CD4-positive, alpha-beta T cell treated with Interleukin-4 for 4 hours (primary cell): ENCODE measurements around the gene ADORA1.

Source experiments
- DNase-seq: peaks from one replicate; pipeline ENCODE4 v3.0.0-alpha.2; 2020

ADORA1 gene

DNA sequence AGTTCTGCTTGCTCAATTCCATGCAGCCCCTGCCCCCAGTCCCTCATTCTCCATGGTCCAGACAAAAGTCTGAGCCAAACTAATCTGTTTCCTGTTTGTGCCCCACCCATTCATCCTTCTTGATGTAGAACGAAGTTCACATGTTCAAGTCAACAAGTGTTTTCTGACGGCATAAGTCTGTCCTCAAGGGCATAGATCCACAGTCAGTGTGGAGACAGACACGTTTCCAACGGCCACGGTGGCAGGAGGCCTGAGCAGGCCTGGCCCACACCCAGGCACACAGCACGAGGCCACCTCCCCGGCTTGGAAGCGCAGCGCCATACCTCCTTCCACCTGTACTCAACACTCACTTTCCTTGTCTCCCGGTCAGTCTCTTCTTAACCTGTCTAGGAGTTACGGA, 16.1 kb downstream of the ADORA1 start:
- no peak for DNase-seq

DNA sequence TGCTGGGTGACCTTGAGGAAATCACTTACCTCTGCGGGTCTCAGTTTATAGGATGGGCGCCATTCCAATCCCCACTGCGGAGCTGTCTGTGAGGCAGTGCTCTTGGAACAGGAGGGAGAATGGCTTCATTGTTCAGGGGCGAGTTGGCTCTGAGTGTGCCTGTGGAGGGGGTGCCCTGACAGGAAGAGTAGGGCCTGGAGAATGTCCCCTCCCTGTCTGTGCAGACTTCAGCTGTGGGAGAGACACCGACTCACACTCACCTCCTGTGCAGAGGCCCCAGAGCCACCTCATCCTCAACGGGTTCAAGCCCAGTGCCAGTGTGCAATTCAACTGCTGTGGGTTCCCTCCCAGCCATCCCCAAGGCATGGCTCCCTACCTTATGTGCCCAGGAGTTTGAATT, 17.1 kb downstream of the ADORA1 start:
- no peak for DNase-seq

DNA sequence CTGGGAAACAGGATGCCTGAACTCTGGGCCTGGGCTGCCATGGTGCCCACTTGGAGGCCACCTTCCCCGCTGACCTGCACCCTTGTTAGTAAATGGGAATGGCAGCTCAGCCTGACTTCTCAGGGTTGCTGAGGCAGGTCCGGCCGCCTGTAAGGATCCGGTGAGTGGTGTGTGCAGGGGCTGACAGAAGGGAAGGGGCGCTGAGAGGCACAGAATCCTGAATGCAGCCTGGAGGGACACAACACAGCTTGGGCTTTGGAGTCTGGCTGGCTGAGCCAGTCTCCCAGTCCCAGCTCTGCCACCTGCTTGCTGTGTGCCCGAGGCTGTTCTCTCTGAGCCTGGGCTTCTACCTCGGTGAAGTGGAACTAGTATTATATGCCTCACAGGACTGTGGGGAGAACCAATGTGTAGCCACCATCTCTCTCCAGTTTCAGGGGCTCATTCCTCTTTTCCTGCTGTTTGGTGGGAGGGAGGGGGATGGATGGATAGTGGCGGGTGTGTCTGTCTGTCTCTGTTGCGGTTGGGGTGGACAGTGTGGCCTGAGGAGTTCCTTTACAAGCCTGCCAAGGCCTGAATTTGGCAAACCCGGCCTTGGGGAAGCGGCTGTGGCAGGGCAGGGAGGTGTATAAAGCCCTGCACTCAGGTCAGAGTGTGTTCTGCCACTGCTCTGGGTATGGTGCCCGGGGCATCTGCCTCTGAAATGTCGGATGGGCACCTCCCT, 18.0 kb downstream of the ADORA1 start:
- no peak for DNase-seq

DNA sequence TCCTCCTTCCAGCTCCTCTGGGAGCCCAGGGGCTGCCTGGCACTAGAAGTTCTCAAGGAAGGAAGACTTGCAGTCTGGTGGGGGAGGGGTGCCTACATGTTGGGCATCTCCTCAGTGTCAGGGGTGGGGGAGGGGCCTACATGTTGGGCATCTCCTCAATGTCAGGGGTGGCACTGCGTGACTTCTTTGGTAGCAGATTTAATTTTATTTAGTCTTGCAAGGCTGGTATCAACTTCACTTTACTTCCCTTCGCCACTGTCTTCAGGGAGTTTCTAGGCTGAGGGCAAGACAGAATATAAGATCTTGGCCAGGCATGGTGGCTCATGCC, 18.5 kb downstream of the ADORA1 start:
- no peak for DNase-seq

DNA sequence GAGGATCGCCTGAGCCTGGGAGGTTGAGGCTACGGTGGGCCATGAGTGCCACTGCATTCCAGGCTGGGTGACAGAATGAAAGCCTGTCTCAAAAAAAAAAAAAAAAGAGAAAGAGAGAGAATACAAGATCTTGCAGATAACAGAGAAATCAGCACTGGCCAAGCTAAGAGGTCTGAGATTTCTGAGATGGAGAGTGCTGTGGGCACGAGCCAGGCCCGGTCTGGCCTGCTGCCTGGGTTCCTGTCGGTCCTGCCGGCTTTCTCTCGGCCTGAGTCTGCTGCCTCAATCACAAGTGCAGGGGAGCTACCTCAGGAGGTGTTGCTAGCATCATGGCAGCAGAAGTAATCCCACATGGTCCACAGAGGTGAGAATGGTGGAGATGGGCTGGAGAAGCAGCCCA, 19.0 kb downstream of the ADORA1 start:
- no peak for DNase-seq

DNA sequence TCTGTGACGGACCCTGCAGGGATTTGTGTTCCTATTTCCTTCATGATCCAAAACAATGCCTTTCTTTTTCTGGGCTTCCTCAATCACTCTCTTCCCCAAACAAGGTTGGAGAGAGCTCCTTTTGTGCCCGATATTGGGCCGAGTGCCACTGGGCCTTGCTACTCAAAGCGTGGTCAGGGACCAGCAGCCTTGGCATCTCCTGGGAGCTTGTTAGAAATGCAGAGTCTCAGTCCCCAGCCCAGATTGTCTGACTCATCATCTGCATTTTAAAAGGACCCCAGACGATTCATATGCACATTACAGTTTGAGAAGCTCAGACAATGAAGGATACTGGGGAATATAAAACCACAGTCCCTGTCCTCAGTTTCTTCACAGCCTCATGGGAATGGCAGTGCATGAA, 19.9 kb downstream of the ADORA1 start:
- DNase-seq: no peak

DNA sequence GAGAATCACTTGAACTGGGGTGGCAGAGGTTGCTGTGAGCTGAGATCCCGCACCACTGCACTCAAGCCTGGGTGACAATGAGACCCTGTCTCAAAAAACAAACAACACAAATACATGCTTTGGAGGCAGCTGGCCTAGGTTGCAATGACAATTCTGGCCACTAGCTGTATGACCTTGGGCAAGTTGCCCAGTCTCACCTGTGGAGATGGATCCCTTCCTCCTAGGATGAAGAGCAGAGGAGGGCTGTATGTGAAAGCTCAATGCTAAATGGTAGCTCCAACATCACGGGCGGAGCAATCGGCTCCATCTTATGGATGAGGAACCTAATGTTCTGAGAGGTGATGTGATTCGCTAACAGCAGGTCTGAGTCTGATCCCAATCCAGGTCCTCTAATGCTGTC, 20.6 kb downstream of the ADORA1 start:
- DNase-seq: no peak

DNA sequence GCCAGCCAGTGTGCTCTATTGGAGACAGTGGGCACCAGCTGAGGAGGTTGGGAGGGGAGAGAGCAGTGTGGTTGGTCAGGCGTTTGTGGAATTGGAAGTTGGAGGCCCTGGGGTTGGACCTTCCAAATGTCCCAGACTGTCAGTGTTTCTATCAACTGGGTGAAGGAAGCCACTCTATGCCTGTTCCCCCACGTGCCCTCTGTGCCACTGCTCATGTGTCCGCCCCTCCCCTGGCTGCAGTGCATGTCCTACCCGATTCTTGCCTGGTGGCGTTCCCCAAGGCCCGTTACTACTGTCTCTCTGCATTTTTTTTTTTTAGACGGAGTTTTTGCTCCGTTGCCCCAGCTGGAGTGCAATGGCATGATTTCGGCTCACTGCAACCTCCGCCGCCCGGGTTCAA, 21.1 kb downstream of the ADORA1 start:
- DNase-seq: no peak

DNA sequence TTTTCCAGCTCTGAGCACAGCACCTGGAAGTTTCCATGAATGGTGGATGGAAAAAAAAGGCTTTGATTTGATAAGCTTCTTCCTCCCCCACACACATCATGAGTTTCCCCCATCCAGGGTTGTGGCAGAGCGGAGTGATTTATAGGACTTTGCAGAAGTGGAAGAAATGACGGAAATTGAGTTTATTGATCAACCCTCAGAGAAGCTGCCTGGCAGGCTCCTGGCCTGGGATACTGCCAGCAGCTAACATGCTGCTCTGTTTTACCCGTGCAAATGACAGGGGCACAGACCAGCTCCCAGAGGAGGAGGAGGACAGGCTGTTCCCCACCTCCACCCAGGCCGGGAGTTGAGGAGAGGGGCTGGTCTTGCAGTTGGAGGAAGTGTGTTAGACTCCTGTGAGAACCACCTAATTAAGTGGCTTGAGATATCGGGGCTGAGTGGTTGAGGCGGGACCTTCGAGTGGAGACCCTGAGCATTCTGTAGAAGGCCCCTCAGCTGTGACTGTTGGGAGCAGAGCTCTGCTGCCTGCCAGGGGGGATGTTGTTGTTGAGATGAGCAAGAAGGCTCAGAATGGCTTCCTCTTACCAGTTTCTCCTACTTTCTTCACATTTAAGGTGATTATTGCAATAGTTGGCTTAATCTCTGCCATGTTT, 21.8 kb downstream of the ADORA1 start:
- no peak for DNase-seq

DNA sequence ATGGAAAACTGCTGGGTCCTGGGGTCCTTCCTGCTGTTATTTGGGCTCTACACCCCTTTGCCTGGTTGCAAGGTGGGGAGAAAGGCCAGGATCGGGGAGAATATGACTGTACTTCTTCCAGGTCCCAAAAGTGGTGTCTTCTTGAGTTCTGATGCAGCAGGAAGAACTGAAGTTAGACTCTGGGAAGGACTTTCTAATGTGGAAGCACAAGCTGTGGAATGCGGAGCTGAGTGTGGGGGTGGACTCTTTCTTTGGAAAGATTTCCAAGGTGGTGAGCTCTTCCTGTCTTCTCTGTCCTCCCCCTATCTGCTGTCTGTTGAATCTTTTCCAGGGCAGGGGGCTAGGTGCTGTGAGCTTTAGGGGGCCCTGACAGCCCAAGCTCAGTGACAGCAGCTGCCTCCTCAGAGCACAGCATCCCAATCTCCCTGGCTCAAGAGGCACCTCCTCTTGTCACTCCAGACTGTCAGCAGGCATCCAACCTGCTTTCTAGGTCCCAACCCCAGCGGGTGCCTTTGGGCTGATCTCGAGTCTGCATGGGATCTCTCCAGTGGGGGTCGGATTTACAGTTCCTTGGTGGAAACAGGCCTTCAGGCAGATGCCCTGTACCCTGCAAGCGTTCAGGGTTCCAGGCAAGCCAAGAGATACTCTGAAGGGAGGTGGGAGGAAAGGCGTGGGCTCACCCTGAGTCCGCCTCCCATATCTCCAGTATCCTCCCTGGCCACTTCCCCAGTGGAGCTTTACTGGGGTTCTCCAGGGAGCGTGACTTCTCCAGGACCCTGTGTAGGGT, 23.2 kb downstream of the ADORA1 start:
- DNase-seq: no peak

DNA sequence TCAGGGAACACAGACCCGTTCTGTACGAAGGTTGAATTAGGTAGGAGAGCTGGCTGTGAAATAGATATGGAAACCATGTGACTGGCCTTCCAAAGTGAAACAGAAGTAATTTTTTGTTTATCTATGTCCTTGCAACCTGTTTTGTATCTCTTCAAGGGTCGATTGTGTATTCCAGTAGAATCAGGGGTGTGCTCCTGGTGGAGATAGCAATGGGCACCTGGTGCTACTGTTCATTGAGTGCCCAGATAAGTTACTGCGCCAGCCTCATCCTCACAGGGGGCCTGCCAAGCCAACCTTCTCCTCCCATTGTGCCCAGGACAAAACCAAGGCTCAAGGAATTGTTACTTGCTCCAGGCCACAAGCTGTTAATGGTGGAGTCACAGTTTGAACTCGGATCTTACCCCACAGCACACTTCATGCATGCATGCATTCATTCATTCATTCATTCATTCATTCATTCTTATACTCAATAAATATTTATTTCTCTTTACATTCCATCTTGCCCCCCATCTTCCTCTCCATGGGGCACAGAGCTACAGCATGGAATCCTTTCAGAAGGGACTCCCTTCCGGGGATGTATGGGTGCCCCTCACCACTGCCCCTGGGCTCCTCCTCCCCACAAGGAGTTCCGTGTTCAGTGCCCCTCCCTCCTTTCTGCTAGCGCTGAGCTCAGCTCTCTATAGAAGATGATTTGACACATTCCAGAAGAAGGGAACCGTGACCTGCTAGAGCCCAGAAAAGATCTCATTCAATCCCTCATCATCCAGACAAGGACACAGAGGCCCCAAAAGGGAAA, 24.0 kb downstream of the ADORA1 start:
- no peak for DNase-seq

DNA sequence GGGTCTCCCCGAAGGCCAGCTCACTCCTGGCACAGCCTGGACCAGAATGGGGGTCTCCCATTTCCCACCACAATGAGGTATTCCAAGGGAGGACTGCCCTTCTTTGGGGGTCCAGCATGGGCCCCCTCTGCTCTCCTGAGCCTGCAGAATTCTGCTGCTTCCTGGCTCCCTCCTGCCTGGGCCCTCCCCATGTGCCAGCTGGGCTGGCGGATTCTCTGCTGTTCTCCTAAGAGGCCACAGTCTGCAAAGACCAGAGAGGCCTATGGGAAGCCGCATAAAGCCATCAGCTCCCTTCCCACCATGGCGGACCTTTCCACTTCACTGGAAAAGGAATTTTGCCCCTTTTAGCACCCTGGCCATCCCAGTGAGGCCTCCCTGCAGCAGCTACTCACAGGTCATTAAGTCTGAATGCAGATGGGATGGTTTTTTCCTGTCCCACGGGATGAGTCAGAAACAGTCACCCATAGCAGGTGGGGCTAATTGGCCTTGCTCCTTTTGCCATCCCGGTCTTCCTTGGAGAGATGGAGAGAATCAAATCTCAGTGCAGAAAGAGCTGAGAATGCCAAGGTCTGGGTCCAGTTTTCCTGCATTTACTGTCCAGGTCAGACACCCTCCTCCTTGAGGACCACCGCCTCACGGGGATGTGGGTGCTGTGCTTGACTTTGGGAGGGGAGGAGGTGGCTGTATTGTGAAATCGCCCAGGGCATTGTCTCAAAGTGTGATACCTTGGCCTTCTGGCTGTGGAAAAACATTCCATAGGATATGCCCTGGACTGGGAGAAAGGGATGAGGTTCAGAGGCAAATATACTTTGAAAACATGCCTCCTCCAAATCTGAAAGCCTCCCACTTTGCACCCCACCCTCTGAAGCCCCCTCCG, 24.9 kb downstream of the ADORA1 start:
- no peak for DNase-seq

DNA sequence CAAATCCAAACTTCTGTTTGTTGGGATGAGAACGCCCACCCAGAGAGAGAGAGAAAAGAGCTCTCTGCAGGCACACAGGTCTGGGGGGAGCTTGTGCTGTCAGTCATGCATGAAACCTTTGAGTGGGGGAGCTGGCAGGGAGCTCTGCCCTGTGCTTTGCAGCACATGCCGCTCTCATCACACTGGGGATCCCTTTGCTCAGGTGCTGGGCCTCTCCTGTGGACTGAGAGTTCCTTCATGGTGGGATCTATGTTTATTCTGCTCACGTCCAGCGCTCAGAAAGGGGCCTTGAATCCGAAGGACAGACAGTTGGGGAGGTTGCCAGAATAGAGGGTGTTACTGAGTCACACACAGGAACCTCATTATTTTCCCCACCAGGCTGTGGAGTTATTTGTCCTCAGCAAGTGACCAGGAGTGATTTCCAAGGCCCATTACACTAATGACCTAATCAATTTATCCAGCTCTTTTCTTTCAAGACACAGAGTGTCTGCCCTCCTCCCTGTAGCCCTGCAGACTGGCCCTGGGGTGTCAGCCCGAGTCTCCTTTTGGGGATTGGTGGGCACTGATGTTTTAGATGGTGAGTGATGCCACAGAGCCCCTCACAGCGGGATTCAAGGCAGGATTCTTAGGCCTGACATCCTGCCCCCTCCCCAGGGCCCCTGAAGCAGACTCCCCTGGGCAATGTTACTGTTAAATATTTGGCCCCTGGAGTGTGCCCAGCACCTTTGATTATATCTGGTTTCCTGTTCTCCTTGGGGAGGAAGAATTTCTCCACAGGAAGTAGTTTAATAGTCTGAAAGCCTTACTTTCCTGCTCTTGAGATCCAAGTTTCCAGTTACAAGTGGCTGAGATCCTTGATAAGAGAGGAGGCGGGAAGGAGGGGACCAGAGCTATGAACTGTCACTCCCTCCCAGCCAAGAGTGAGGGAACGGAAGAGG, 25.8 kb downstream of the ADORA1 start:
- DNase-seq: no peak

DNA sequence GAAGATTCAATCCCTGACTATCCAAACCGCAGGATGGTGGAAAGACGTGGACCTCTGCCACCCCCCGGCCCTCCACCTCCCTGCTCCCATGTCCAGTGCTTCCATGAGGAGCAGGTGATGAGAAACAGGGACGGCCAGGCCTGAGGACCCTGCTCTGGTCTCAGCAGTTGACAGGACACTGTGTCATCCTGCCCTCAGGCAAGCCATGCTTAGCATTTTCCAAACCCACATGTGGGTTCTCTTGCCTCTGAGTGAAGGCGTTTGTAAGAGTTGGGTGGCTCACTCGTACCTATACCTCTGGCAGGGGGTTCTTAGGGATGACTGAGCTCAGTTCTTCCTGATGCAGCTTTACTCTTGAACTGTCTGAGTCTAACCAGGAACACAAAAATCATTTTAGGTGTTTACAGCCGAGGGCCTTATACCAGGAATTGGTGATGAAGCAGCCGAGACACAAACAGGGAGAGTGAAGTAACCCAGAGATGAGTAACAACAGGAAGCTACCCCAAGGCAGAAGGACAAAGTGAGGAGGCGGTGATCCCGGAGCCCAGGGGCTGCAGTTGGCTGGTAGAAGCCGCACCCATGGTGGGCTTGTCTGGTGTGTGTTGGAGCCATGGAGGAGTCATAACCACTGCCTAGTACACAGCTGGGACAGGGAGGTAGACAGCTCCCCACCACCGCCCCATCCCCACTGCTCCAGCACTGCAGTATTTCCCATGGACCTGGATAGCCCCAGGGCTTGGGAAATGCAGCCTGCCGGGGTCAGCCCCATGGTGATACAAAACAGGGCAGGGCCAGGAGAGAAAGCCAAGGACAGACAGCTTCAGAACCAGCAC, 26.7 kb downstream of the ADORA1 start:
- DNase-seq: no peak

DNA sequence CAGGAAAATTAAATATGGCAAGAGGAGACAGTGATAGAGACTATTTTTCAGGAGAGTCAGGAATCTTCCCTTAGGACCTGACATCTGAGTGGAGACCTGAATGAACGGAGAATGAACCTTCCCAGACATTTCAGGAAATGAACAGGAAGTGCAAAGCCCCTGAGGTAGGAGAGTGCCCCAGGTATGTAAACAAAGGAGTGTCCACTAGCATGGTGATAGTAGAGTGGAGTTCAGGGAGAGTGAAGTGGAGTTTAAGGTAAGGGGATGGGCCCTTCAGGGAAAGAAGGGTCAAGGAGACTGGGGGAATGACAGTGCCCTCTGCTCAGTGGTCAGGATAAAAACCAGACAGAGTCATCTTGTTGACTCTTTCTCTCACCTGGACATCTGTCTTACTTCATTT, 28.8 kb downstream of the ADORA1 start:
- no peak for DNase-seq

DNA sequence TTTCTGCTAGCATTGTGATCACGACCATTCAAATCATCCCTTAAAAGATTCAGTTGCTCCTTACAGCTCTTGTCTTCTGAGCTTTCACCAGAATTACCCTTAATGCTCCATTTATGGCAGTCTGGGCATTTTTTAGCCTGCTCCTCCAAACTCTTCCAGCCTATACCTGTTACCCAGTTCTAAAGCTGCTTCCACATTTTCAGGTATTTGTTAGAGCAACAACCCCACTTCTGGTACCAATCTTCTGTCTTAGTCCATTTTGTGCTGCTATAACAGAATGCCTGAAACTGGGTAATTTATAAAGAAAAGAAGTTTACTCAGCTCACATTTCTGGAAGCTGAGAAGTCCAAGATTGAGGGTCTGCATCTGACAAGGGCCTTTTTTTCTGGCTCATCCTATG, 30.9 kb downstream of the ADORA1 start:
- no peak for DNase-seq

DNA sequence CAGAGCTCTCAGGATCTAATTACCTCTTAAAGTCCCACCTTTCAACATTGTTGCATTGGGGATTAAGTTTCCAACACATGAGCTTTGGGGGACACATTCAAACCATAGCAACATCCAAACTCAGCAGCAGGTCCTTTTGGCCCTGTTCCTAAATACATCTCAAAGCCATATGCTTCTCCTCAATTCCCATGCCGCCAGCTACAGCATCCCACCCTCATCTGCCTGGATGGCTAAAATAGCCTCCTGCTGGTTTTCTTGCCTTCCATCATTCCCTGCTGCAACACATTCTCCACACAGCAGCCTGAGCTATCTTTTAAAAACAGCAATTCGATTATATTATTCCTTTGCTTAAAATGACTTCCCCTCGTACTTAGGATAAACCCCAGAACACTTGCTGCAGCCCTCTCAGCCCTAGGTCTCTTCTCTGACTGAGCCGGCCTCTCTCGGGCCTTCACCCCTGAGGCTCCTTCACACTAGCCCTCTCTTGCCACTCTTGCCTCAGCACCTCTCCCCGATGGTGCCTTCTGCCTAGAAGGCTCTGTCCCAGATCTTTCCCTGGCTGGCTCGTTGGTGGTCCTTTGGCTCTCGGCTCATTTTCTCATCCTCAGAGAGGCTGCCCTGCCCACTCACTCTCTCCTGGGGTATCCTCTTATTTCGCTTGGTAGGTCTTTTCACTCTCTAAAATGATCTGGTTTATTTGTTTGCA, 31.6 kb downstream of the ADORA1 start:
- no peak for DNase-seq

DNA sequence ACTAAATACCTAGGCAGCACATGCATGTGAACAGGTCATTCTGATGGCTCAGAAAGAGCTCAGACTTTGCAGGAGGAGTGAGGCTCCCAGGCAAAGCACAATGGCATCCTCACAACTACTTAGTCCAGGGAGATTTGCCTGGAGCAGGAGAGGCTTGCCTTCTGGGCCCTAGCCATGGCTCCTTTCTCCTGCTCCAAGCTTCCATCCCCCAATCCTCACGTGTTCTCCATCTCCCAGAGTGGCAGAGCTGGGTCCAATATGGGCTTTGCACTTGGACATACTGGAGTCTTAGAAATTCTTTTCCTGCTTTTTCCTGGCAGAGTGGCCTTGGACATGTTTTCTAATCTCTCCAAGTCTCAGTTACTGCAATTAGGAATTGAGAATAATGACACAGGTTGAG, 32.3 kb downstream of the ADORA1 start:
- DNase-seq: no peak

DNA sequence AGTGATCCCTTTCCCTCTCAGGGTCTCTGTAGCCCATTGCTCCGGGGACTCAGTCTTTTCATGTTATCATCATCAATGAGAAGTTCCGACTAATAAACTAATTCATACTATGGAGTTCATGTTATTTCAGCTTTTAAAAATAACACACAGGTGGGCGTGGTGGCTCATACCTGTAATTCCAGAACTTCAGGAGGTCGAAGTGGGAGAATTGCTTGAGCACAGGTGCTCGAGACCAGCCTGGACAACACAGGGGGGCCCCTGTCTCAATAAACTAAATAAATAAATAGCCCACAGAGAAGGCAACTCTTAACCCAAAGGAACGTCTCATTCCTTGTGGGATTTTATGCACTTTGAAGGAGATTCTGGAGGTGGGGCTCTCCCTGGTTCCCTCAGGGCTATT, 33.6 kb downstream of the ADORA1 start:
- no peak for DNase-seq

DNA sequence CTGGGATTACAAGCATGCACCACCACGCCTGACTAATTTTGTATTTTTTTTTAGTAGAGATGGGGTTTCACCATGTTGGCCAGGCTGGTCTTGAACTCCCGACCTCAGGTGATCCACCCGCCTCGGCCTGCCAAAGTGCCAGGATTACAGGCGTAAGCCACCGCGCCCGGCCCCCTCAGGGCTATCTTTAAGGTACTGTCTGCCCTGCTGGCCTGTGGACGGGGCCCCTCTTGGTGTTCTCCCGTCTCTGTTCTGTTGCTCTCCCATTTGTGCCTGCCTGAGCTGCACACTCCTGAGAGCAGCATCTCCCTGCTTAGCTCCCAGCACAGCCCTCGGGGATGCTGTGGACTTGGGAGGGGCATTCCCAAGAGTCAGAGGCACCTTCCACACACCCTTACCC, 34.2 kb downstream of the ADORA1 start:
- no peak for DNase-seq
